ENCODE measurements around the gene AKNAD1. TPM values are rescaled to one million over a fixed set of nuclear protein-coding genes. Genes with fewer than 3 reads are reported as not detected.
"Not testable (repeated sequence)": the region's sequence is repeated elsewhere in the genome, so short reads cannot be mapped to it uniquely, and the experiment has no call there.

AKNAD1 gene
- total RNA-seq, 2 donors from 2014 or later = not detected

GRCh38 chr1:108892356-108893140 lies 35.7 kb upstream of the AKNAD1 start:
- Histone ChIP-seq H3K4me1 (ENCODE audit: control insufficient read depth in 1 of 2, low read depth in 2 of 2) (no peaks in the 10 kb centered on the region), H3K4me3 (no peak overlapping the region), H3K27ac (no peak overlapping the region), H3K9me3 (no peaks in the 10 kb centered on the region), H3K36me3 (no peaks in the 10 kb centered on the region), H3K27me3 (replicated peaks; ENCODE audit: insufficient read depth) (no peaks in the 10 kb centered on the region)
- DNase-seq (ENCODE audit: low spot score) = no peak
- ATAC-seq (ENCODE audit: insufficient number of reproducible peaks, low FRiP score, low read depth) = no peak
- TF ChIP-seq CTCF (IDR thresholded peaks at IDR 0.05) = no peak

- no peak overlapping the region for H3K4me3 ChIP-seq
- no peaks in the 10 kb centered on the region for H3K4me1 ChIP-seq (ENCODE audit: control insufficient read depth in 1 of 2, low read depth in 2 of 2)
Measured at GRCh38 chr1:108889706-108890384, 33.0 kb upstream of the AKNAD1 start.

GRCh38 chr1:108889006-108889645 lies 32.2 kb upstream of the AKNAD1 start:
- H3K9me3 ChIP-seq; H3K4me3 ChIP-seq; H3K27ac ChIP-seq; H3K27me3 ChIP-seq (replicated peaks; ENCODE audit: insufficient read depth); ATAC-seq (ENCODE audit: insufficient number of reproducible peaks, low FRiP score, low read depth); H3K4me1 ChIP-seq (ENCODE audit: control insufficient read depth in 1 of 2, low read depth in 2 of 2); H3K36me3 ChIP-seq; DNase-seq (ENCODE audit: low spot score): not testable (repeated sequence)

More at GRCh38 chr1:108889706-108890384, 33.0 kb upstream of the AKNAD1 start:
- DNase-seq (ENCODE audit: low spot score) (no peak), ATAC-seq (ENCODE audit: insufficient number of reproducible peaks, low FRiP score, low read depth) (no peak)
- Histone ChIP-seq H3K9me3 (no peaks in the 10 kb centered on the region), H3K36me3 (no peaks in the 10 kb centered on the region), H3K27ac (no peak overlapping the region), H3K27me3 (replicated peaks; ENCODE audit: insufficient read depth) (no peaks in the 10 kb centered on the region)
- TF ChIP-seq CTCF (IDR thresholded peaks at IDR 0.05) = no peak

GRCh38 chr1:108886292-108886691 lies 29.4 kb upstream of the AKNAD1 start:
- DNase-seq (ENCODE audit: low spot score) (no peak), ATAC-seq (ENCODE audit: insufficient number of reproducible peaks, low FRiP score, low read depth) (no peak)
- no peaks in the 10 kb centered on the region for H3K36me3 ChIP-seq
- H3K9me3 ChIP-seq = no peaks in the 10 kb centered on the region
- H3K27ac ChIP-seq = no peak overlapping the region
- H3K4me1 ChIP-seq (ENCODE audit: control insufficient read depth in 1 of 2, low read depth in 2 of 2) = no peaks in the 10 kb centered on the region
- no peak overlapping the region for H3K4me3 ChIP-seq
- no peak for TF ChIP-seq CTCF (IDR thresholded peaks at IDR 0.05)
- H3K27me3 ChIP-seq (replicated peaks; ENCODE audit: insufficient read depth) = no peaks in the 10 kb centered on the region

GRCh38 chr1:108884968-108885367 lies 28.1 kb upstream of the AKNAD1 start:
- Histone ChIP-seq H3K9me3 (no peaks in the 10 kb centered on the region), H3K36me3 (no peaks in the 10 kb centered on the region), H3K4me3 (no peak overlapping the region), H3K27ac (no peak overlapping the region), H3K27me3 (replicated peaks; ENCODE audit: insufficient read depth) (no peaks in the 10 kb centered on the region), H3K4me1 (ENCODE audit: control insufficient read depth in 1 of 2, low read depth in 2 of 2) (no peaks in the 10 kb centered on the region)
- DNase-seq (ENCODE audit: low spot score) (no peak), ATAC-seq (ENCODE audit: insufficient number of reproducible peaks, low FRiP score, low read depth) (no peak)
- no peak for TF ChIP-seq CTCF (IDR thresholded peaks at IDR 0.05)
